ENCODE results near the gene VAMP4.
A peak's percentile ranks its signal among the peaks of the same experiment; 100 is the strongest.
"Not testable (repeated sequence)": the region's sequence is repeated elsewhere in the genome, so short reads cannot be mapped to it uniquely, and the experiment has no call there.

VAMP4 gene

GRCh38 chr1:171727778-171728177 is 14.1 kb downstream of the VAMP4 start:
- TF ChIP-seq FOXP2 (optimal IDR thresholded peaks at IDR 0.05; ENCODE audit: control extremely low read depth, extremely low read length, insufficient read depth) (no peak), POLR2AphosphoS5 (IDR thresholded peaks at IDR 0.05; ENCODE audit: borderline replicate concordance, low read depth, low read length) (no peak), EZH2 (IDR thresholded peaks at IDR 0.05) (no peak)
- Histone ChIP-seq H3K4me3 (no peak overlapping the region), H3K27ac (no peak overlapping the region), H3K9ac (ENCODE audit: insufficient read length) (no peak overlapping the region), H3K9me3 (ENCODE audit: low read depth, low read length) (peaks cover 3% of the 10 kb centered on the region; the same call in 1 of the 2 replicates), H3K36me3 (ENCODE audit: insufficient read depth, low read length) (peaks cover 12% of the 10 kb centered on the region; the same call in 1 of the 2 replicates)
- no peak for DNase-seq (ENCODE audit: low read depth, low spot score)

DNA sequence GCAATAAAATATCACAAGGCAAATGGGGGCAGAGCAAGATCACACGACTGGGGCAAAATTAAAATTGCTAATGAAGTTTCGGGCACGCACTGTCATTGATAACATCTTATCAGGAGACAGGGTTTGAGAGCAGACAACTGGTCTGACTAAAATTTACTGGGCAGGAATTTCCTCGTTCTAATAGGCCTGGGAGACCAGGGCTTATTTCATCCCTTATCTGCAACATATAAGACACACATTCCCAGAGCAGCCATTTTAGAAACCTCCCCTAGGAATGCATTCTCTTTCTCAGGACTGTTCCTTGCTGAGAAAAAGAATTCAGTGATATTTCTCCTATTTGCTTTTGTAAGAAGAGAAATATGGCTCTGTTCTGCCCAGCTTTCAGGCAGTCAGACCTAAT is 18.7 kb downstream of the VAMP4 start:
- not testable (repeated sequence) for H3K27ac ChIP-seq; H3K9me3 ChIP-seq (ENCODE audit: low read depth, low read length); H3K9ac ChIP-seq (ENCODE audit: insufficient read length); DNase-seq (ENCODE audit: low read depth, low spot score); H3K4me3 ChIP-seq
- H3K36me3 ChIP-seq (ENCODE audit: insufficient read depth, low read length) = peaks cover 12% of the 10 kb centered on the region; the same call in 1 of the 2 replicates

- no peak overlapping the region for H3K4me3 ChIP-seq
- no peak overlapping the region for H3K9ac ChIP-seq (ENCODE audit: insufficient read length)
- H3K36me3 ChIP-seq (ENCODE audit: insufficient read depth, low read length) = no peaks in the 10 kb centered on the region
- TF ChIP-seq POLR2AphosphoS5 (IDR thresholded peaks at IDR 0.05; ENCODE audit: borderline replicate concordance, low read depth, low read length) (no peak), EZH2 (IDR thresholded peaks at IDR 0.05) (no peak), FOXP2 (optimal IDR thresholded peaks at IDR 0.05; ENCODE audit: control extremely low read depth, extremely low read length, insufficient read depth) (no peak)
- no peak for DNase-seq (ENCODE audit: low read depth, low spot score)
- no peak overlapping the region for H3K27ac ChIP-seq
- no peaks in the 10 kb centered on the region for H3K9me3 ChIP-seq (ENCODE audit: low read depth, low read length)
Observed at GRCh38 chr1:171718848-171719247, 23.0 kb downstream of the VAMP4 start.

GRCh38 chr1:171718216-171718615 is 23.6 kb downstream of the VAMP4 start:
- H3K27ac ChIP-seq = no peak overlapping the region
- DNase-seq (ENCODE audit: low read depth, low spot score) = no peak

DNA sequence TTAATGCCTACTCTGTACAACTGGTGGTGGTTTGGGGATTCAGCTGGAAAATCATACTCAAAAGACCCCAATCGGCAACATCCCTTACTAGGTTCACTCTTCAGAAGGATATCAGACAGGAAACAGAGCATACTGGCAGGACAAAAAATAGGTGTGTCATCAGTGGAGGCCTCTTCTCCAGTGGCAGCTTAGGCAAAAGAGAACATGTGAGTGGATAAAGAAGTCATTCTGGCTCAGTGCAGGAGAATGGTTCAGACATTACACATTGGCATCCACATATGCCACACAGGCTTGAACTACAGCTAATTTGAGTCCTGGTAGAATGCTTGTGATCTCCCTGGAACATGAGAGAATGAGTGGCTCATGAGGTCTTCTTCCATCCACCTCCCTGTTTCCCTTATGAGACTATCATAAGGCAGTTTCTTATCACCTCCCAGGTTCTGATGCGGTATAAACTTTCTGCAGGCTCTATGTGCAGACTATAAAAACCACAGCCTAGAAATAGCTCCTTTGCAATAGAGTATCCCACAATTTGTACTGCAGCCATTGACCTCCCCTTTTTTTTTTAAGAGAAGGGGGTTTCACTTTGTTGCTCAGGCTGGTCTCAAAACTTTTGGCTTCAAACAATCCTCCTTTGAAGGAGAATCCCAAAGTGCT is 24.7 kb downstream of the VAMP4 start:
- Histone ChIP-seq H3K27ac (no peak overlapping the region), H3K9me3 (ENCODE audit: low read depth, low read length) (no peaks in the 10 kb centered on the region), H3K36me3 (ENCODE audit: insufficient read depth, low read length) (no peaks in the 10 kb centered on the region), H3K9ac (ENCODE audit: insufficient read length) (no peak overlapping the region), H3K4me3 (no peak overlapping the region)
- TF ChIP-seq EZH2 (IDR thresholded peaks at IDR 0.05) (no peak), POLR2AphosphoS5 (IDR thresholded peaks at IDR 0.05; ENCODE audit: borderline replicate concordance, low read depth, low read length) (no peak), FOXP2 (optimal IDR thresholded peaks at IDR 0.05; ENCODE audit: control extremely low read depth, extremely low read length, insufficient read depth) (no peak)
- DNase-seq (ENCODE audit: low read depth, low spot score) = no peak

More at GRCh38 chr1:171718216-171718615, 23.6 kb downstream of the VAMP4 start:
- Histone ChIP-seq H3K4me3 (no peak overlapping the region), H3K9me3 (ENCODE audit: low read depth, low read length) (no peaks in the 10 kb centered on the region), H3K36me3 (ENCODE audit: insufficient read depth, low read length) (no peaks in the 10 kb centered on the region), H3K9ac (ENCODE audit: insufficient read length) (no peak overlapping the region)
- TF ChIP-seq EZH2 (IDR thresholded peaks at IDR 0.05) (no peak), FOXP2 (optimal IDR thresholded peaks at IDR 0.05; ENCODE audit: control extremely low read depth, extremely low read length, insufficient read depth) (no peak), POLR2AphosphoS5 (IDR thresholded peaks at IDR 0.05; ENCODE audit: borderline replicate concordance, low read depth, low read length) (no peak)

DNA sequence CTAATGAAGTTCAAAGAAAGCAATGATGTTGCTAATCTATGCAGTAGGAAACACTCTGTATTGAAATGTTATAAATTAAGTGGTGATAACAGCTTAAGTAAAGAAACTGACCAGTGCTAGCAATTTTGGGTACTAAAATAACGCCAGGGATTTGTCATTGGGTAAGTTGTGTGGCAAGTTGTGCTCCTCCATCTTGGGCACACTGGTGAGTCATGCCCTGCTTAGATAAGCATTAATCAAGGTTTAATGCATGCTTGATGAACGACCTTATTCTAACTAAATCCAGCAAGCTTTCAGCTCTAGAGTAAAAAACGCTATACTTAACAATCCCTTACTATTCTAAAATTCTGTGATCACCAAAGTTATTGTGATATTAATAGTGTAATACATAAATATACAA is 25.2 kb downstream of the VAMP4 start:
- Histone ChIP-seq H3K9ac (ENCODE audit: insufficient read length) (peak overlapping the region; percentile 42), H3K4me3 (no peak overlapping the region), H3K27ac (peak overlapping the region; percentile 48), H3K9me3 (ENCODE audit: low read depth, low read length) (no peaks in the 10 kb centered on the region), H3K36me3 (ENCODE audit: insufficient read depth, low read length) (no peaks in the 10 kb centered on the region)
- no peak for TF ChIP-seq POLR2AphosphoS5 (IDR thresholded peaks at IDR 0.05; ENCODE audit: borderline replicate concordance, low read depth, low read length)
- no peak for TF ChIP-seq FOXP2 (optimal IDR thresholded peaks at IDR 0.05; ENCODE audit: control extremely low read depth, extremely low read length, insufficient read depth)
- TF ChIP-seq EZH2 (IDR thresholded peaks at IDR 0.05) = no peak
- no peak for DNase-seq (ENCODE audit: low read depth, low spot score)

DNA sequence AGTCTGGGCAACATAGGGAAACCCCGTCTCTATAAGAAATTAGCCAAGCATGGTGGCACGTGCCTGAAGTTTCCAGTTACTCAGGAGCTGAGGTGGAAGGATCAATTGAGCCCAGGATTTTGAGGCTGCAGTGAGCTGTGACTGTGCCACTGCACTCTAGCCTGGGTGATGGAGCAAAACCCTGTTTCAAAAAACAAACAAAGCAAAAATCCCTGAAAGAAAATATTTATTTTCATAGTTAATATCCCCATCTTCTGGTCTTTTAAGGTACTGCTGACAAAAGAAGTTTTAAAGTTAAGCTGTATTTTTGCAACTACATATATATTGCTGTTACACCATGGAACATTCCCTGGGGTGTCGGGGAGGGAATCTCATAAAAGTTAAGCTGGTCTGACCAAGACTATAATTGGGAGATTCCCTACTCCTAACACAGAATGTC is 26.0 kb downstream of the VAMP4 start:
- H3K4me3 ChIP-seq = no peak overlapping the region; the same call in 1 of the 2 replicates
- TF ChIP-seq POLR2AphosphoS5 (IDR thresholded peaks at IDR 0.05; ENCODE audit: borderline replicate concordance, low read depth, low read length) (no peak), EZH2 (IDR thresholded peaks at IDR 0.05) (no peak), FOXP2 (optimal IDR thresholded peaks at IDR 0.05; ENCODE audit: control extremely low read depth, extremely low read length, insufficient read depth) (no peak)
- H3K27ac ChIP-seq = peak overlapping the region; percentile 48
- no peaks in the 10 kb centered on the region for H3K36me3 ChIP-seq (ENCODE audit: insufficient read depth, low read length)
- peak overlapping the region; percentile 42 for H3K9ac ChIP-seq (ENCODE audit: insufficient read length)
- DNase-seq (ENCODE audit: low read depth, low spot score) = peak; percentile 30
- H3K9me3 ChIP-seq (ENCODE audit: low read depth, low read length) = no peaks in the 10 kb centered on the region

GRCh38 chr1:171712341-171712740 is 29.5 kb downstream of the VAMP4 start:
- TF ChIP-seq POLR2AphosphoS5 (IDR thresholded peaks at IDR 0.05; ENCODE audit: borderline replicate concordance, low read depth, low read length) = no peak
- TF ChIP-seq FOXP2 (optimal IDR thresholded peaks at IDR 0.05; ENCODE audit: control extremely low read depth, extremely low read length, insufficient read depth) = no peak
- no peak for TF ChIP-seq EZH2 (IDR thresholded peaks at IDR 0.05)
- Histone ChIP-seq H3K9ac (ENCODE audit: insufficient read length) (no peak overlapping the region), H3K27ac (no peak overlapping the region), H3K9me3 (ENCODE audit: low read depth, low read length) (no peaks in the 10 kb centered on the region), H3K4me3 (no peak overlapping the region), H3K36me3 (ENCODE audit: insufficient read depth, low read length) (peaks cover 3% of the 10 kb centered on the region; the same call in 1 of the 2 replicates)
- no peak for DNase-seq (ENCODE audit: low read depth, low spot score)

DNA sequence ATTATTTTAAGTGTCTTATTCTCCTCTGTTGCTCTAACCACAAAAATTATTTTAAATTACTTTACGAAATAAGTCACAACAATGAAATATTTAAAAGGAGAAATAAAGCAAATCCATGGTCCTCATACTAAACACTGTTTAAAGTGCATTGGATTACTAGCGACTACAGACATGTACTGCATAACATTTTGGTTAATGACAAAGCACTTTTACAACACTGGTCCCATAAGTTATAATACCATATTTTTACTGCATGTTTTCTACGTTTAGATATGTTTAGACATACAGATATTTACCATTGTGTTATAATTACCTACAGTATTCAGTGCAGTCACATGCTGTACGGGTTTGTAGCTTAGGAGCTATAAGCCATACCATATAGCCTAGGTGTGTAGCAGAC is 30.2 kb downstream of the VAMP4 start:
- no peak for DNase-seq (ENCODE audit: low read depth, low spot score)
- peaks cover 3% of the 10 kb centered on the region; the same call in 1 of the 2 replicates for H3K36me3 ChIP-seq (ENCODE audit: insufficient read depth, low read length)
- H3K27ac ChIP-seq = no peak overlapping the region
- no peak overlapping the region for H3K9ac ChIP-seq (ENCODE audit: insufficient read length)
- TF ChIP-seq POLR2AphosphoS5 (IDR thresholded peaks at IDR 0.05; ENCODE audit: borderline replicate concordance, low read depth, low read length) (no peak), FOXP2 (optimal IDR thresholded peaks at IDR 0.05; ENCODE audit: control extremely low read depth, extremely low read length, insufficient read depth) (no peak), EZH2 (IDR thresholded peaks at IDR 0.05) (no peak)
- no peak overlapping the region for H3K4me3 ChIP-seq
- no peaks in the 10 kb centered on the region for H3K9me3 ChIP-seq (ENCODE audit: low read depth, low read length)

All from SK-N-MC (cell line).